Measurements from ENCODE around the gene SIM2. TPM values are rescaled to one million over a fixed set of nuclear protein-coding genes. Genes with fewer than 3 reads are reported as not detected.

The SIM2 gene
- total and polyA plus RNA-seq, 2 of the 13 experiments (the other 11 are each of a cell fraction or from before 2014, with no cell fraction given) = 0.36 to 0.53 TPM

DNA sequence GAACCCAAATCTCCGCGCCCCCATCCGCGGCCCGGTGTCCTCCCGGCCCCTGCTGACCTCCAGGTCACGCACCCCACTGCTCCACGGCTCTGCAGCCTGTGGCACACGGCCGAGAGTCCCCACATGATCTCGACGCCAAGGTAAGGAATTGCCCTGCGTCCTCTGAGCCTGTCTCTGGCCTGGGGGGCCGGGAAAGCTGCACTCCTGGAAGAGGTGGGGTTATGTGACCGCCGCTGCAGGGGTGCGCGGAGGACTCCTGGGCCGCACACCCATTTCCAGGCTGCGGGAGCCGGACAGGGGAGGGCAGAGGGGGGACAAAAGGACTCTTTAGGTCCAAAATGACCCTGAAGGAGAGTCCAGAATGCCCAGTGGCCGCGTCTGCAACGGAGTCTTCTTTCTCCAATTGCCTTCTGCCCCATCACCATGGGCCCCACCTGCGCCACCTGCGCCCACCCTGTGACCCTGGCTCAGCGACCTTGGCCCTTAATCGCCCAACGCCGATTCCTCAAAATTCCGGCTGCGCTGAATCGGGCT lies 997 bp upstream of the SIM2 start:
- intact Hi-C loops (cut with micrococcal nuclease; ENCODE audit: unreplicated experiment) = no loop called here
- Histone ChIP-seq H2AFZ (ENCODE audit: low read length) (no peak overlapping the region), H3K79me2 (ENCODE audit: insufficient read depth, low read length) (no peaks in the 10 kb centered on the region)

More for the DNA sequence above, 997 bp upstream of the SIM2 start:
- H3K9ac ChIP-seq (ENCODE audit: insufficient read depth, low read depth, low read length) = no peak overlapping the region
- no TSS peak for BruUV-seq (replicated peaks)
- H3K9me3 ChIP-seq (ENCODE audit: low read length) = no peaks in the 10 kb centered on the region
- H3K4me1 ChIP-seq (ENCODE audit: insufficient read depth, low read length) = peaks cover 10% of the 10 kb centered on the region
- POLR2A ChIA-PET = no interaction called here
- ATAC-seq (no peak), FAIRE-seq (no peak), DNase-seq (ENCODE audit: low spot score) (no peak)
- peaks cover 10 to 90% of the 10 kb centered on the region in 2 experiments for H3K27me3 ChIP-seq (ENCODE audit: control insufficient read depth in 1 of 2, insufficient read depth in 2 of 2, low read length in 2 of 2)
- H3K4me3 ChIP-seq (replicated peaks in 1 of 3; ENCODE audit: insufficient read depth in 1 of 3, low read depth in 2 of 3, low read length in 3 of 3) = peak overlapping the region; percentile 50 to 73 (median 57); a peak in 4 of 6 replicates
- CTCF ChIA-PET (ENCODE audit: low intra/inter-chr PET ratio, low total read pairs) = no interaction called here
- H3K4me2 ChIP-seq (ENCODE audit: low read depth, low read length) = peak overlapping the region; percentile 92
- in situ Hi-C loops (cut with HindIII; ENCODE audit: extremely low pct_ligation_motif_present, low pct_unique_long_range_greater_than_20kb) = no loop called here
- H3K27ac ChIP-seq (ENCODE audit: extremely low read length, insufficient read depth, low read length) = no peak overlapping the region
- 22% methylated on average over 15 of the region's 33 CpGs for WGBS (ENCODE audit: low lambda C conversion rate)
- H4K20me1 ChIP-seq (ENCODE audit: insufficient read depth, low read length) = no peaks in the 10 kb centered on the region
- no peaks in the 10 kb centered on the region for H3K36me3 ChIP-seq (replicated peaks in 1 of 2; ENCODE audit: control insufficient read depth in 1 of 2, insufficient read depth in 2 of 2, low read length in 2 of 2)
- 0 out of 2 replicates have a peak, but pooled peaks have one; percentile 61 for TF ChIP-seq PCBP1 (IDR thresholded peaks at IDR 0.05; ENCODE audit: borderline replicate concordance, low read depth, low read length)
- TF ChIP-seq TBX3 (IDR thresholded peaks at IDR 0.05; ENCODE audit: borderline replicate concordance) = no peak
- TF ChIP-seq TOPORS (CRISPR knock-in tag; IDR thresholded peaks at IDR 0.05) = peak; percentile 65; the same call in 1 of the 2 replicates
- no peak for TF ChIP-seq ZBTB25 (CRISPR knock-in tag; IDR thresholded peaks at IDR 0.05)
- TF ChIP-seq ZBTB34 (CRISPR knock-in tag; IDR thresholded peaks at IDR 0.05) = 0 out of 2 replicates have a peak, but pooled peaks have one; percentile 37
- TF ChIP-seq HDAC1 (CRISPR knock-in tag; IDR thresholded peaks at IDR 0.05) = no peak
- TF ChIP-seq HNRNPLL (IDR thresholded peaks at IDR 0.05; ENCODE audit: low read depth, low read length, poor library complexity, severe bottlenecking) = peak; percentile 54

All from HepG2 (cell line).